Smooth muscle cell (in vitro differentiated cells): Measurements from ENCODE around the gene VSIG4. TPM values are rescaled to one million over a fixed set of nuclear protein-coding genes. Genes with fewer than 3 reads are reported as not detected.

Experiments
- DNase-seq: peaks from one replicate; lab custom pipeline; 2025; ENCODE audit not compliant: unreplicated experiment; lab: John Stamatoyannopoulos, UW
- H2AFZ ChIP-seq: fragments of 200-600 bp; sonication (generic); 2 replicates; pipeline ENCODE4 v1.6.0; 2016; ENCODE audit warnings: antibody characterized with exemption, low read depth, mild to moderate bottlenecking
- H3F3A ChIP-seq: fragments of 200-600 bp; sonication (generic); 2 replicates; pipeline ENCODE4 v1.6.0; 2017; ENCODE audit warnings: antibody characterized with exemption, low read depth
- H3K27ac ChIP-seq: fragments of 200-600 bp; sonication (generic); 2 replicates; pipeline ENCODE4 v1.5.1; 2016; ENCODE audit warnings: low read depth, mild to moderate bottlenecking
- H3K27me3 ChIP-seq: fragments of 200-600 bp; sonication (generic); 2 replicates; pipeline ENCODE4 v1.6.1; 2016; ENCODE audit warnings: low read depth, mild to moderate bottlenecking
- H3K36me3 ChIP-seq: fragments of 200-600 bp; sonication (generic); 2 replicates; pipeline ENCODE4 v1.5.1; 2016; ENCODE audit warnings: low read depth
- H3K4me1 ChIP-seq: fragments of 200-600 bp; sonication (generic); 2 replicates; pipeline ENCODE4 v1.5.1; 2016; ENCODE audit warnings: low read depth
- H3K4me2 ChIP-seq: fragments of 200-600 bp; sonication (generic); 2 replicates; pipeline ENCODE4 v1.6.0; 2016; ENCODE audit warnings: mild to moderate bottlenecking
- H3K4me3 ChIP-seq: fragments of 200-600 bp; sonication (generic); 2 replicates; pipeline ENCODE4 v1.5.1; 2016; ENCODE audit warnings: mild to moderate bottlenecking
- H3K79me2 ChIP-seq: fragments of 200-600 bp; sonication (generic); 2 replicates; pipeline ENCODE4 v1.6.0; 2016; ENCODE audit warnings: low read depth, mild to moderate bottlenecking
- H3K9ac ChIP-seq: fragments of 200-600 bp; sonication (generic); 2 replicates; pipeline ENCODE4 v1.6.0; 2016; ENCODE audit warnings: low read depth
- H3K9me3 ChIP-seq: fragments of 200-600 bp; sonication (generic); replicated peaks from 2 replicates; pipeline ENCODE4 v1.5.1; 2016; ENCODE audit warnings: low read depth
- H4K20me1 ChIP-seq: fragments of 200-600 bp; sonication (generic); 2 replicates; pipeline ENCODE4 v1.6.0; 2016; ENCODE audit warnings: low read depth
- CTCF ChIP-seq: fragments of 200-600 bp; sonication (generic); IDR thresholded peaks from 2 replicates; pipeline ENCODE4 v1.5.1; 2017; ENCODE audit warnings: borderline replicate concordance, mild to moderate bottlenecking, antibody characterized with exemption; ENCODE audit not compliant: insufficient read depth, poor library complexity, severe bottlenecking
- WGBS: methylation state at CpG from one replicate; pipeline ENCODE4 v1.1.7; 2016; ENCODE audit warnings: low lambda C conversion rate; 5-methylcytosine and 5-hydroxymethylcytosine counted together
- polyA plus RNA-seq: library from polyadenylated mRNA; unstranded; fragments of >200 nt; fragmentation: Nextera tagmentation; extraction: Ambion mirVana; gene quantifications from 2 replicates; pipeline ENCODE4 v1.2.1, GENCODE V29; 2016
- total RNA-seq: library from RNA; depleted of rRNA; stranded (reverse); fragments of >200 nt; gene quantifications from 2 replicates; pipeline ENCODE4 v1.2.3, GENCODE V29; 2014

Gene VSIG4
- total and polyA plus RNA-seq, 2 experiments from 2014 or later, result not detected

DNA sequence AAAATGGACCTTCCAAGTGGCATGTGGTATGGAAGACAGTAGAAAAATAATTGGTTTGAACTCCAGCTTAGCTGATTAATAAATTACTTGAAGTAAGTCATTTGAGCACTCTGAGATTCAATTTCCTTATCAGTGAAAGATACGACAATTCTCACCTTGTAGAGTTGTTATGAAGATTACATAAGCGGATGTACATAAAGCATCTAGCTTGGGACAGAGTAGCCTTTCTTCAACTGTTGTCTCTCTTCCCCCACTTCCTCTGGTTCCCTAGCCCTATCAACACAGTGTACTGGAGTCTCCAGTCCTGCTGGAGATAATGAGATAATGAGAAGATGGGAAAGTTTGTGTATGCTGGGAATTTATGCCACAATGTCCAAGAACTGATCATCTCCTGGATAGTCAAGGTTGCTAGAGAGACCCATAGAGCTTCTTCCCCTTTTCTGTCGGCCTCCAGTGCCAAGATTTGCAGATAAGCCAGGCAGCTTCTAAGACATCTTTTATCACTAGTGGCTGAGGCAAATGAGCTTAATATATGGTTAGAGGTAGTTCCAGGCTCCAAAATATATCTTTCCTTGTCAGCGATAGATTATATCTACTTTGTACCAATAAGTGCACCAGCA, 33.9 kb downstream of the VSIG4 start:
- no peaks in the 10 kb centered on the region for H3K27me3 ChIP-seq
- H3K9me3 ChIP-seq, result no peaks in the 10 kb centered on the region
- no peak overlapping the region for H3K9ac ChIP-seq
- no peak overlapping the region for H2AFZ ChIP-seq
- H3F3A ChIP-seq, result no peaks in the 10 kb centered on the region
- DNase-seq, result no peak
- no peak overlapping the region for H3K4me2 ChIP-seq
- no peak overlapping the region for H3K27ac ChIP-seq
- 75% methylated on average over 4 of the region's 4 CpGs for WGBS
- no peaks in the 10 kb centered on the region for H3K79me2 ChIP-seq
- no peaks in the 10 kb centered on the region for H4K20me1 ChIP-seq
- no peaks in the 10 kb centered on the region for H3K36me3 ChIP-seq
- no peak for TF ChIP-seq CTCF
- H3K4me1 ChIP-seq, result no peaks in the 10 kb centered on the region
- no peak overlapping the region for H3K4me3 ChIP-seq

DNA sequence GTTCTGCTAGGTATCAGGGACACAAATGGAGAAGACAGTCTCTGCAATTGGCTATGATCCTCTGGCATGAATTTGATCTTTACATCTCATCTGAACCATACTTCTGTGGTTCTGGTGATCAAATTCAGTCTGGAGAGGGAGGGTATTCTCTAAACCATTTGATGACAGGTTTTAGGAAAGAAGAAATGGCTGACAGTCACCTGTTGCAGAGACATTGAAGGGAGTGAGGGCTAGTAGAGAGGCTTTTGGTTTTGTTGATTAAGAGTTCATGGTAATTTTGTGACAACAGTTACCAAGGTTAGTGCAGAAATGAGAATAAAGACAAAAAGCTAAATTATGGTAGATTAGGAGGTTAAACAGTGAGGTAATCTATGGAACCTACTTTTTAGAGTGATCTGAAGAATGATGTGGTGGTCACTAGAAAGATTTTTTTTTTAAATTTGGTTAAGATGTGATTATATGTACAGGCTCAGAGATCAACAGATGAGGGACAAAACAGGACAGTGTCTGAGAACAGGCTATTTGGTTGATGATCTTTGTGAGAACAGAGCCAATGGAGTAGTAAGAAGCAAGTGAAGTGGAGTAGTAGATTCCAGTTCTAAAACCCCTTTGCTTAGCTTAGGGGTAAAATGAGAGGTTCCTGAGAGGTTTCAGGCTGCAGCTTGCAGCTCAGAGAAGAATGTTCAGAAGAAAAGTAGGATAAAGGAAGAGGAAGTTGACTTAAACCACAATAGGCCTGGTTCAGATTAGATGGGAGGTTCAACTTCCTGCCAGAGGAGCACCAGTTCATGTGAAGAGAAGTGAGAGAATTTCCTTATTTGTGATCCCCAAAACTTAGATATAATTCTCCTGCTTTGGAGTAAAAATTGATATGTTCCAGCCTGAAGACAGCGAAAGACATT, 34.7 kb downstream of the VSIG4 start:
- H3K27ac ChIP-seq, result no peak overlapping the region
- H3K27me3 ChIP-seq, result no peaks in the 10 kb centered on the region
- H3K9ac ChIP-seq, result no peak overlapping the region
- no peak overlapping the region for H2AFZ ChIP-seq
- no peak overlapping the region for H3K4me3 ChIP-seq
- H3K4me1 ChIP-seq, result no peaks in the 10 kb centered on the region
- H3F3A ChIP-seq, result no peaks in the 10 kb centered on the region
- no peak overlapping the region for H3K4me2 ChIP-seq
- no peaks in the 10 kb centered on the region for H4K20me1 ChIP-seq
- DNase-seq, result no peak
- no peak for TF ChIP-seq CTCF
- no peaks in the 10 kb centered on the region for H3K36me3 ChIP-seq
- H3K79me2 ChIP-seq, result no peaks in the 10 kb centered on the region
- H3K9me3 ChIP-seq, result no peaks in the 10 kb centered on the region
- WGBS, result 89% methylated on average over 1 of the region's 1 CpG

GRCh38 chrX:66002824-66003680, 36.8 kb downstream of the VSIG4 start:
- H3K27me3 ChIP-seq, result no peaks in the 10 kb centered on the region
- H3K4me1 ChIP-seq, result no peaks in the 10 kb centered on the region
- H3K79me2 ChIP-seq, result no peaks in the 10 kb centered on the region
- no peaks in the 10 kb centered on the region for H3F3A ChIP-seq
- H4K20me1 ChIP-seq, result no peaks in the 10 kb centered on the region
- no peak overlapping the region for H2AFZ ChIP-seq
- no peak overlapping the region for H3K9ac ChIP-seq
- no peak overlapping the region for H3K4me3 ChIP-seq
- H3K27ac ChIP-seq, result no peak overlapping the region
- TF ChIP-seq CTCF, result no peak
- no peak overlapping the region for H3K4me2 ChIP-seq
- DNase-seq, result no peak
- no peaks in the 10 kb centered on the region for H3K36me3 ChIP-seq
- no peaks in the 10 kb centered on the region for H3K9me3 ChIP-seq
- WGBS, result 83% methylated on average over 11 of the region's 11 CpGs
